Breast epithelium (tissue), 4 donors: ENCODE measurements around the gene BPTF. TPM values are rescaled to one million over a fixed set of nuclear protein-coding genes. Genes with fewer than 3 reads are reported as not detected.
"Not testable (repeated sequence)": the region's sequence is repeated elsewhere in the genome, so short reads cannot be mapped to it uniquely, and the experiment has no call there.

Experiments
- DNase-seq, 2 donors: peaks; one replicate each; pipeline ENCODE4 v3.0.0-alpha.2; 2019; ENCODE audit warnings: low spot score in 2 of 2
- H3K27ac ChIP-seq, 2 donors: fragments of 200-600 bp; sonication (generic) in 1 of 2; one replicate each; pipeline ENCODE4 v1.5.1; 2016 to 2019; ENCODE audit warnings: mild to moderate bottlenecking in 1 of 2
- H3K27me3 ChIP-seq, 2 donors: fragments of 200-600 bp; sonication (generic) in 1 of 2; one replicate each; pipeline versions ENCODE4 v1.5.1 to v1.6.0; 2017 to 2019; ENCODE audit warnings: control low read depth in 1 of 2, mild to moderate bottlenecking in 1 of 2
- H3K36me3 ChIP-seq: fragments of 200-600 bp; one replicate; pipeline ENCODE4 v1.5.1; 2019
- H3K4me1 ChIP-seq, 2 donors: fragments of 200-600 bp; sonication (generic); one replicate each; pipeline ENCODE4 v1.5.1; 2016 to 2019; ENCODE audit warnings: control low read depth in 1 of 2
- H3K4me3 ChIP-seq, 3 donors: fragments of 200-600 bp; sonication (generic); 1 replicate in 2 of 3; 2 replicates in 1 of 3; pipeline ENCODE4 v1.5.1; 2016 to 2019; ENCODE audit warnings: mild to moderate bottlenecking in 3 of 3, moderate library complexity in 2 of 3
- H3K9me3 ChIP-seq, 2 donors: fragments of 200-600 bp; sonication (generic) in 1 of 2; one replicate each; pipeline ENCODE4 v1.5.1; 2016 to 2019; ENCODE audit warnings: control low read depth in 1 of 2
- POLR2A ChIP-seq: fragments of 450-650 bp; IDR thresholded peaks from one replicate; pipeline ENCODE4 v1.6.1; 2016; ENCODE audit warnings: antibody characterized with exemption, mild to moderate bottlenecking, moderate library complexity
- POLR2AphosphoS5 ChIP-seq, 3 donors: sonication (generic); formaldehyde crosslinking; IDR thresholded peaks; one replicate each; pipeline ENCODE4 v1.6.1; 2017; ENCODE audit warnings: antibody characterized with exemption in 3 of 3
- intact Hi-C: fragments of 100-400 bp; cut with DNase I; formaldehyde crosslinking; loops from one replicate; pipeline ENCODE4 v1.15.1; 2023; ENCODE audit warnings: low total_unique reads
- total RNA-seq, 3 donors: library from RNA; depleted of rRNA; stranded (reverse); fragments of >200 nt; gene quantifications; one replicate each; pipeline ENCODE4 v1.1.0, GENCODE V29; 2016
- TF ChIP-seq, protein P1 (sequence below), 3 donors: fragments of 450-650 bp; IDR thresholded peaks; one replicate each; pipeline ENCODE4 v1.5.1; 2016 to 2017; ENCODE audit warnings: antibody characterized with exemption in 3 of 3, mild to moderate bottlenecking in 3 of 3, moderate library complexity in 3 of 3

BPTF gene
- total RNA-seq, 3 donors from 2014 or later = 97.6 to 142 (median 120) TPM

DNA sequence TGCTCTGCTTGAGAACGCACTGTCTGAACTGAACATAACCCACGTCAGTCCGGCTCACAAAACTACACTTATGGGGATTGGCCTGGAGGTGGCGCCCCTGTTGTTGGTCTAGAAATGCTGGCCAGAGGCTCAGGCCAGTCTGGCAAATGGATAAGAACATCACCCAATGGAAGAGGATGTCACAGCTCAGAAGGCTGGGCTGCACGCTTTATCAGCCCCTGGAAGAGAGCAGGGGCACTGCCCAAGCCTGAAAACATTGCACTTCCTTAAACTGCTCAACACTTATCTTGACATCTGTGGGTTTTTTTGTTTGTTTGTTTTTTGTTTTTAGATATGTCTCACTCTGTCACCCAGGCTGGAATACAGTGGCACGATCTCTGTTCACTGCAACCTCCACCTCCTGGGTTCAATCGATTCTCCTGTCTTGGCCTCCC, 24.8 kb upstream of the BPTF start:
- TF ChIP-seq, protein P1, sequence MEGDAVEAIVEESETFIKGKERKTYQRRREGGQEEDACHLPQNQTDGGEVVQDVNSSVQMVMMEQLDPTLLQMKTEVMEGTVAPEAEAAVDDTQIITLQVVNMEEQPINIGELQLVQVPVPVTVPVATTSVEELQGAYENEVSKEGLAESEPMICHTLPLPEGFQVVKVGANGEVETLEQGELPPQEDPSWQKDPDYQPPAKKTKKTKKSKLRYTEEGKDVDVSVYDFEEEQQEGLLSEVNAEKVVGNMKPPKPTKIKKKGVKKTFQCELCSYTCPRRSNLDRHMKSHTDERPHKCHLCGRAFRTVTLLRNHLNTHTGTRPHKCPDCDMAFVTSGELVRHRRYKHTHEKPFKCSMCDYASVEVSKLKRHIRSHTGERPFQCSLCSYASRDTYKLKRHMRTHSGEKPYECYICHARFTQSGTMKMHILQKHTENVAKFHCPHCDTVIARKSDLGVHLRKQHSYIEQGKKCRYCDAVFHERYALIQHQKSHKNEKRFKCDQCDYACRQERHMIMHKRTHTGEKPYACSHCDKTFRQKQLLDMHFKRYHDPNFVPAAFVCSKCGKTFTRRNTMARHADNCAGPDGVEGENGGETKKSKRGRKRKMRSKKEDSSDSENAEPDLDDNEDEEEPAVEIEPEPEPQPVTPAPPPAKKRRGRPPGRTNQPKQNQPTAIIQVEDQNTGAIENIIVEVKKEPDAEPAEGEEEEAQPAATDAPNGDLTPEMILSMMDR (IDR thresholded peaks at IDR 0.05) = peak in 2 of 3 donors; percentile 36 to 44
- no peak for TF ChIP-seq POLR2A
- Histone ChIP-seq H3K4me1 (no peaks in the 10 kb centered on the region), H3K36me3 (no peaks in the 10 kb centered on the region), H3K27ac (no peak overlapping the region), H3K27me3 (no peaks in the 10 kb centered on the region), H3K9me3 (no peaks in the 10 kb centered on the region), H3K4me3 (no peak overlapping the region)
- intact Hi-C loops = no loop called here
- DNase-seq = peak; percentile 22 to 66

DNA sequence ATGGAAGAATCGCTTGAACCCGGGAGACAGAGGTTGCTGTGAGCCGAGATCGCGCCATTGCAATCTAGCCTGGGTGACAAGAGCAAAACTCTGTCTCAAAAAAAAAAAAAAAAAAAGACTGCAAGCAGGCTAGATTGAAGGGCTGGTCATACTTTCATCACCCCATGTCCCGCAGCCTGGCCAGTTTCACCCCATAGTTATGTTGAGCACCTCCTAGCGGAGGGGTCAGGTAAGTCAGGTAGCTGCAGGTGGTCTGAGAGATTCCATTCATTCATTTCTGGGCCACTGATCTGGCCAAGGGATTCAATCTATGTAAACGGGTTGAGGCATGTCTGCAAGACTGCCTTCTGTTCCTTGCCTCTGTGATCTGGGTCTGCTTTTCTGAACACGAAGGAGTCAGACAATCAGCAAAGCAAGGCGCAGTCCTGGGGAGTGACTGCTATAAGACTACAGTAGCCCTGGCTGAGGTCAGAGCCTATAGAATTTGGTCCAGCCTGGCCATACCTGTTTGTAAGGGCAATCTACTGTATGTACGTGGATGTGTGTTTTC, 23.6 kb upstream of the BPTF start:
- no peak overlapping the region for H3K4me3 ChIP-seq
- no peaks in the 10 kb centered on the region for H3K27me3 ChIP-seq
- no peak overlapping the region for H3K27ac ChIP-seq
- no peak for DNase-seq
- H3K4me1 ChIP-seq = no peaks in the 10 kb centered on the region
- H3K36me3 ChIP-seq = no peaks in the 10 kb centered on the region
- H3K9me3 ChIP-seq = no peaks in the 10 kb centered on the region
- intact Hi-C loops = no loop called here
- TF ChIP-seq POLR2AphosphoS5 (IDR thresholded peaks at IDR 0.05) = no peak
- TF ChIP-seq, protein P1 (IDR thresholded peaks at IDR 0.05) = no peak

DNA sequence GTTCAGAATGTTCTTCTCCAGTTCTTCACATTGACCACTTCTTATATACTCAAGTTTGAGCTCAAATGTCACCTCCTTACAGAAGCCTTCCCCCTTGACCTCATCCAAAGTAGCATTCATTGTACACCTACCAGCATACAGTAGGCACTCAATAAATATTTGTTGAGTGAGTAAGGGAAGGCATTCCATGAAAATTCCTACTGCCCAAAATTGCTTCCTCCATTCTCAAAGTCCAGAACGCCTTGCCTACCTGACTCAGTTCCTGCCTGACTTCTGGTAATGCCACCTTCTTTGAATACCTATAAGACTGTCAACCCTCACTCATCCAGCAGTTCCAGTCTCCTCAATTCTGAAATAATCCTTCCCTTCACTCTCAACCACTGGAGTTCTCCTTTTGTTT, 14.8 kb upstream of the BPTF start:
- H3K4me3 ChIP-seq = no peak overlapping the region
- no peaks in the 10 kb centered on the region for H3K9me3 ChIP-seq
- H3K27me3 ChIP-seq = no peaks in the 10 kb centered on the region
- no peaks in the 10 kb centered on the region for H3K36me3 ChIP-seq
- no peak for DNase-seq
- intact Hi-C loops = no loop called here
- H3K4me1 ChIP-seq = no peaks in the 10 kb centered on the region
- H3K27ac ChIP-seq = no peak overlapping the region
- TF ChIP-seq POLR2A (no peak), POLR2AphosphoS5 (IDR thresholded peaks at IDR 0.05) (no peak)
- TF ChIP-seq, protein P1 (IDR thresholded peaks at IDR 0.05) = no peak

DNA sequence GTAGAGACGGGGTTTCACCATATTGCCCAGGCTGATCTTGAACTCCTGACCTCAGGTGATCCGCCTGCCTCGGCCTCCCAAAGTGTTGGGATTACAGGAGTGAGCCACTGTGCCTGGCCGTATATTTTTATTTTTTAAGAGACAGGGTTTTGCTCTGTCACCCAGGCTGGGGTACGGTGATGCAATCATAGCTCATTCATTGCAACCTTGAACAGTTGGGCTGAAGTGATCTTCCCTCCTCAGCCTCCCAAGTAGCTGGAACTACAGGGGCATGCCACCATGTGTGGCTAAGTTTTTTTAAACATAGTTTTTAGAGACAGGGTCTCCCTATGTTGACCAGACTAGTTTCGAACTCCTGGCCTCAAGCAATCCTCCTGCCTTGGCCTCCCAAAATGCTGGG, 12.9 kb upstream of the BPTF start:
- H3K4me1 ChIP-seq, H3K4me3 ChIP-seq, H3K27ac ChIP-seq, H3K27me3 ChIP-seq, H3K9me3 ChIP-seq, intact Hi-C loops, H3K36me3 ChIP-seq, DNase-seq: not testable (repeated sequence)

DNA sequence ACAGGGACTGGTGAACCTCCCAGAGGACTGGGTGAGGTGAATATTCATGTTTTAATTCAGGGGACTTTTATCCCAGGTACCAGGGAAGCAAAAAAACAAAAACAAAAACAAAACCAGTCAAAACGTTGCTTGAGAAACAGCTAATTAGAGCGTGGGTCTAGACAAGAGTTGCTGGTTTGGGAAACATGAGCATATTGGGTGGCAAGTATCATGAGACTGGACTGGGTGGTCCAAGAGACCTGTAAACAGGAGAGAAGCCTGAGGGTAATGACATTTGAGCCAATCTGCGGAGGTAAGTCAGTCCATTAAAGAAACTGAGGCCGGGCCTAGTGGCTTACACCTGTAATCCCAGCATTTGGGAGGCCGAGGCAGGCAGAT, 11.5 kb upstream of the BPTF start:
- Histone ChIP-seq H3K9me3 (no peaks in the 10 kb centered on the region), H3K27me3 (no peaks in the 10 kb centered on the region), H3K4me3 (no peak overlapping the region), H3K4me1 (no peaks in the 10 kb centered on the region), H3K27ac (no peak overlapping the region), H3K36me3 (no peaks in the 10 kb centered on the region)
- intact Hi-C loops = no loop called here
- no peak for DNase-seq
- TF ChIP-seq, protein P1 (IDR thresholded peaks at IDR 0.05) = no peak
- no peak for TF ChIP-seq POLR2A
- no peak for TF ChIP-seq POLR2AphosphoS5 (IDR thresholded peaks at IDR 0.05)
